GM23338 (cell line): ENCODE data around the gene ZNF22. TPM values are rescaled to one million over a fixed set of nuclear protein-coding genes. Genes with fewer than 3 reads are reported as not detected.

Experiments used
- ATAC-seq: fragments of 200-7000 bp; cut with Tn5 transposase; 3 replicates; pipeline ENCODE4 v1.9.1; 2020
- DNase-seq: peaks from one replicate; pipeline ENCODE4 v3.0.0-alpha.2; 2015; ENCODE audit warnings: low spot score
- H2AFZ ChIP-seq: fragments of 200-600 bp; sonication (generic); 2 replicates; pipeline ENCODE4 v1.8.0; 2016; ENCODE audit warnings: antibody characterized with exemption, mild to moderate bottlenecking, moderate library complexity
- H3F3A ChIP-seq: fragments of 200-600 bp; sonication (generic); replicated peaks from 2 replicates; pipeline ENCODE4 v1.8.0; 2017; ENCODE audit warnings: antibody characterized with exemption, mixed run types, low read depth
- H3K27ac ChIP-seq: fragments of 200-600 bp; sonication (generic); 2 replicates; pipeline ENCODE4 v1.6.1; 2016; ENCODE audit warnings: low read depth
- H3K27me3 ChIP-seq: fragments of 200-600 bp; sonication (generic); 2 replicates; pipeline ENCODE4 v1.8.0; 2016; ENCODE audit warnings: mild to moderate bottlenecking, mixed run types, moderate library complexity; ENCODE audit not compliant: insufficient read depth
- H3K36me3 ChIP-seq: fragments of 200-600 bp; sonication (generic); 2 replicates; pipeline ENCODE4 v1.8.0; 2016; ENCODE audit warnings: mild to moderate bottlenecking; ENCODE audit not compliant: insufficient read depth
- H3K4me1 ChIP-seq: fragments of 200-600 bp; sonication (generic); 2 replicates; pipeline ENCODE4 v1.8.0; 2016; ENCODE audit warnings: mild to moderate bottlenecking, moderate library complexity; ENCODE audit not compliant: insufficient read depth
- H3K4me2 ChIP-seq: fragments of 200-600 bp; sonication (generic); 2 replicates; pipeline ENCODE4 v1.7.1; 2017; ENCODE audit warnings: mixed run types
- H3K4me3 ChIP-seq: fragments of 200-600 bp; sonication (generic); 2 replicates; pipeline ENCODE4 v1.6.1; 2016; ENCODE audit warnings: mixed run types
- H3K79me2 ChIP-seq: fragments of 200-600 bp; sonication (generic); replicated peaks from 2 replicates; pipeline ENCODE4 v1.8.0; 2017; ENCODE audit warnings: mild to moderate bottlenecking; ENCODE audit not compliant: insufficient read depth
- H3K9me2 ChIP-seq: fragments of 200-600 bp; sonication (generic); 2 replicates; pipeline ENCODE4 v1.8.0; 2017; ENCODE audit not compliant: insufficient read depth
- H4K20me1 ChIP-seq: fragments of 200-600 bp; sonication (generic); replicated peaks from 2 replicates; pipeline ENCODE4 v1.8.0; 2017; ENCODE audit warnings: mild to moderate bottlenecking; ENCODE audit not compliant: insufficient read depth
- H3K27ac Mint-ChIP-seq: 2 replicates; pipeline ENCODE4 v1.8.0; 2020; ENCODE audit warnings: inconsistent platforms, mild to moderate bottlenecking, moderate library complexity, mixed read lengths
- H3K27me3 Mint-ChIP-seq: 3 replicates; pipeline ENCODE4 v1.8.0; 2022; ENCODE audit warnings: low read depth, mild to moderate bottlenecking, moderate library complexity, mixed read lengths, inconsistent platforms; ENCODE audit not compliant: insufficient read depth, poor library complexity
- H3K36me3 Mint-ChIP-seq: 3 replicates; pipeline ENCODE4 v1.8.0; 2021; ENCODE audit warnings: low read depth, mild to moderate bottlenecking, inconsistent platforms, moderate library complexity, mixed read lengths
- H3K4me1 Mint-ChIP-seq: 3 replicates; pipeline ENCODE4 v1.8.0; 2020; ENCODE audit warnings: mild to moderate bottlenecking, inconsistent platforms, mixed read lengths
- H3K4me3 Mint-ChIP-seq: 3 replicates; pipeline ENCODE4 v1.8.0; 2021; ENCODE audit warnings: moderate library complexity, mild to moderate bottlenecking, inconsistent platforms, mixed read lengths
- H3K9me3 Mint-ChIP-seq: 3 replicates; pipeline ENCODE4 v1.8.0; 2020; ENCODE audit warnings: moderate library complexity, mild to moderate bottlenecking, inconsistent platforms, mixed read lengths
- CREB1 ChIP-seq: fragments of 250-450 bp; sonication (Bioruptor Pico); IDR thresholded peaks from 2 replicates; pipeline ENCODE4 v1.5.0; 2020; ENCODE audit warnings: low read depth, mild to moderate bottlenecking, moderate library complexity
- EZH2 ChIP-seq: fragments of 200-600 bp; sonication (generic); IDR thresholded peaks from one replicate; pipeline ENCODE4 v1.8.0; 2017; ENCODE audit warnings: antibody characterized with exemption, mild to moderate bottlenecking, low read depth; ENCODE audit not compliant: unreplicated experiment
- EZH2phosphoT487 ChIP-seq: fragments of 200-600 bp; sonication (generic); IDR thresholded peaks from one replicate; pipeline ENCODE4 v1.8.1; 2018; ENCODE audit warnings: antibody characterized with exemption; ENCODE audit not compliant: unreplicated experiment
- JUNB ChIP-seq: IDR thresholded peaks from one replicate; pipeline ENCODE4 v1.6.1; 2016; ENCODE audit warnings: antibody characterized with exemption; ENCODE audit not compliant: unreplicated experiment
- NANOG ChIP-seq: IDR thresholded peaks from 2 replicates; pipeline ENCODE4 v1.6.1; 2016; ENCODE audit warnings: antibody characterized with exemption, borderline replicate concordance
- POLR2AphosphoS5 ChIP-seq: IDR thresholded peaks from 2 replicates; pipeline ENCODE4 v1.6.1; 2016; ENCODE audit warnings: antibody characterized with exemption, low read depth
- STAT1 ChIP-seq: IDR thresholded peaks from one replicate; pipeline ENCODE4 v1.6.1; 2016; ENCODE audit warnings: antibody characterized with exemption; ENCODE audit not compliant: unreplicated experiment
- ZNF114 ChIP-seq: fragments of 250-450 bp; sonication (Bioruptor Pico); IDR thresholded peaks from 2 replicates; pipeline ENCODE4 v1.5.0; 2020; ENCODE audit warnings: mild to moderate bottlenecking, moderate library complexity
- ZNF331 ChIP-seq: fragments of 250-450 bp; sonication (Bioruptor Pico); IDR thresholded peaks from 2 replicates; pipeline ENCODE4 v1.5.0; 2020; ENCODE audit warnings: low read depth, mild to moderate bottlenecking, moderate library complexity
- polyA plus RNA-seq: library from polyadenylated mRNA; unstranded; fragments of >200 nt; fragmentation: Nextera tagmentation; extraction: Ambion mirVana; gene quantifications from 2 replicates; pipeline ENCODE4 v1.2.1, GENCODE V29; 2016
- total RNA-seq: library from RNA; depleted of rRNA; stranded (reverse); fragments of >200 nt; shearing (Covaris generic); gene quantifications from 2 replicates; pipeline ENCODE4 v1.2.3, GENCODE V29; 2014
- TF ChIP-seq, protein P1 (sequence below), 2 experiments: fragments of 200-600 bp in 1 of 2; sonication (generic) in 1 of 2; conservative IDR thresholded peaks; 2 replicates each; pipeline versions ENCODE4 v1.5.1 to v1.6.1; 2016 to 2017; ENCODE audit warnings: antibody characterized with exemption in 2 of 2, low read depth in 2 of 2, mild to moderate bottlenecking in 2 of 2, moderate library complexity in 1 of 2
- TF ChIP-seq, protein P2 (sequence below): IDR thresholded peaks from one replicate; pipeline ENCODE4 v1.6.1; 2018; ENCODE audit warnings: antibody characterized with exemption; ENCODE audit not compliant: unreplicated experiment
- TF ChIP-seq, protein P3 (sequence below): fragments of 250-450 bp; sonication (Bioruptor Pico); IDR thresholded peaks from 2 replicates; pipeline ENCODE4 v1.5.0; 2020; ENCODE audit warnings: mild to moderate bottlenecking, moderate library complexity
- TF ChIP-seq, protein P4 (sequence below): IDR thresholded peaks from 2 replicates; pipeline ENCODE4 v1.6.1; 2016; ENCODE audit warnings: antibody characterized with exemption

The ZNF22 gene
- total and polyA plus RNA-seq, 2 experiments from 2014 or later, result 40.5 to 81.8 TPM

DNA sequence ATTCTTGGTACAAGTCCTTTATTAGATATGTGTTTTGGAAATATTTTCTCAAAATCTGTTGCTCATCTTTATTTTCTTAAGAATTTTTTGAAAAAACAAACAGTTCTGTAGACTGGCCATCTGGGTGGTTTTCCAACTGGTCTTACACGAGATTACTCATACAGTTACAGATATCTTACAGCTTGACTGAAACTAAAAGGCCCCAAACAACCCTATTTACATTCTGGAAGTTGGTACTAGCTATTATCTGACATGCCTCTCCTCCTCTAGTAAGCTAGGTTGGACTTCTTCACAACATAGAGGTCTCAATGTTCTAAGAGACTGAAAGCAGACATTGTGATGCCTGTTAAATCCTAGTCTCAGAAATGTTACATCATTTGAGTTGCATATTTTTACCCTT is 52.0 kb downstream of the ZNF22 start:
- no peak overlapping the region for H3K27ac ChIP-seq
- no peaks in the 10 kb centered on the region for H3K27me3 Mint-ChIP-seq
- no peaks in the 10 kb centered on the region for H4K20me1 ChIP-seq
- H3K4me3 ChIP-seq, result no peak overlapping the region
- no peaks in the 10 kb centered on the region for H3K4me1 ChIP-seq
- no peak overlapping the region for H3K4me2 ChIP-seq
- H3K79me2 ChIP-seq, result no peaks in the 10 kb centered on the region
- no peaks in the 10 kb centered on the region for H3K36me3 Mint-ChIP-seq
- H3K9me2 ChIP-seq, result 0 out of 2 replicates have a peak, but pooled peaks cover 2% of the 10 kb centered on the region
- peak overlapping the region; percentile 70; the same call in 1 of the 2 replicates for H2AFZ ChIP-seq
- no peaks in the 10 kb centered on the region for H3K9me3 Mint-ChIP-seq
- no peak overlapping the region for H3K27ac Mint-ChIP-seq
- no peaks in the 10 kb centered on the region for H3K4me1 Mint-ChIP-seq
- H3K4me3 Mint-ChIP-seq, result no peak overlapping the region
- DNase-seq (no peak), ATAC-seq (no peak)
- TF ChIP-seq CREB1 (CRISPR knock-in tag) (no peak), ZNF331 (no peak), POLR2AphosphoS5 (no peak), STAT1 (no peak), EZH2 (no peak), NANOG (no peak), ZNF114 (CRISPR knock-in tag) (no peak), EZH2phosphoT487 (no peak), JUNB (no peak)
- TF ChIP-seq, protein P1, sequence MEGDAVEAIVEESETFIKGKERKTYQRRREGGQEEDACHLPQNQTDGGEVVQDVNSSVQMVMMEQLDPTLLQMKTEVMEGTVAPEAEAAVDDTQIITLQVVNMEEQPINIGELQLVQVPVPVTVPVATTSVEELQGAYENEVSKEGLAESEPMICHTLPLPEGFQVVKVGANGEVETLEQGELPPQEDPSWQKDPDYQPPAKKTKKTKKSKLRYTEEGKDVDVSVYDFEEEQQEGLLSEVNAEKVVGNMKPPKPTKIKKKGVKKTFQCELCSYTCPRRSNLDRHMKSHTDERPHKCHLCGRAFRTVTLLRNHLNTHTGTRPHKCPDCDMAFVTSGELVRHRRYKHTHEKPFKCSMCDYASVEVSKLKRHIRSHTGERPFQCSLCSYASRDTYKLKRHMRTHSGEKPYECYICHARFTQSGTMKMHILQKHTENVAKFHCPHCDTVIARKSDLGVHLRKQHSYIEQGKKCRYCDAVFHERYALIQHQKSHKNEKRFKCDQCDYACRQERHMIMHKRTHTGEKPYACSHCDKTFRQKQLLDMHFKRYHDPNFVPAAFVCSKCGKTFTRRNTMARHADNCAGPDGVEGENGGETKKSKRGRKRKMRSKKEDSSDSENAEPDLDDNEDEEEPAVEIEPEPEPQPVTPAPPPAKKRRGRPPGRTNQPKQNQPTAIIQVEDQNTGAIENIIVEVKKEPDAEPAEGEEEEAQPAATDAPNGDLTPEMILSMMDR (conservative IDR thresholded peaks at IDR 0.05; ENCODE audit: low read depth in 2 of 2), result no peak
- TF ChIP-seq, protein P2, sequence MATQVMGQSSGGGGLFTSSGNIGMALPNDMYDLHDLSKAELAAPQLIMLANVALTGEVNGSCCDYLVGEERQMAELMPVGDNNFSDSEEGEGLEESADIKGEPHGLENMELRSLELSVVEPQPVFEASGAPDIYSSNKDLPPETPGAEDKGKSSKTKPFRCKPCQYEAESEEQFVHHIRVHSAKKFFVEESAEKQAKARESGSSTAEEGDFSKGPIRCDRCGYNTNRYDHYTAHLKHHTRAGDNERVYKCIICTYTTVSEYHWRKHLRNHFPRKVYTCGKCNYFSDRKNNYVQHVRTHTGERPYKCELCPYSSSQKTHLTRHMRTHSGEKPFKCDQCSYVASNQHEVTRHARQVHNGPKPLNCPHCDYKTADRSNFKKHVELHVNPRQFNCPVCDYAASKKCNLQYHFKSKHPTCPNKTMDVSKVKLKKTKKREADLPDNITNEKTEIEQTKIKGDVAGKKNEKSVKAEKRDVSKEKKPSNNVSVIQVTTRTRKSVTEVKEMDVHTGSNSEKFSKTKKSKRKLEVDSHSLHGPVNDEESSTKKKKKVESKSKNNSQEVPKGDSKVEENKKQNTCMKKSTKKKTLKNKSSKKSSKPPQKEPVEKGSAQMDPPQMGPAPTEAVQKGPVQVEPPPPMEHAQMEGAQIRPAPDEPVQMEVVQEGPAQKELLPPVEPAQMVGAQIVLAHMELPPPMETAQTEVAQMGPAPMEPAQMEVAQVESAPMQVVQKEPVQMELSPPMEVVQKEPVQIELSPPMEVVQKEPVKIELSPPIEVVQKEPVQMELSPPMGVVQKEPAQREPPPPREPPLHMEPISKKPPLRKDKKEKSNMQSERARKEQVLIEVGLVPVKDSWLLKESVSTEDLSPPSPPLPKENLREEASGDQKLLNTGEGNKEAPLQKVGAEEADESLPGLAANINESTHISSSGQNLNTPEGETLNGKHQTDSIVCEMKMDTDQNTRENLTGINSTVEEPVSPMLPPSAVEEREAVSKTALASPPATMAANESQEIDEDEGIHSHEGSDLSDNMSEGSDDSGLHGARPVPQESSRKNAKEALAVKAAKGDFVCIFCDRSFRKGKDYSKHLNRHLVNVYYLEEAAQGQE, result no peak
- TF ChIP-seq, protein P3, sequence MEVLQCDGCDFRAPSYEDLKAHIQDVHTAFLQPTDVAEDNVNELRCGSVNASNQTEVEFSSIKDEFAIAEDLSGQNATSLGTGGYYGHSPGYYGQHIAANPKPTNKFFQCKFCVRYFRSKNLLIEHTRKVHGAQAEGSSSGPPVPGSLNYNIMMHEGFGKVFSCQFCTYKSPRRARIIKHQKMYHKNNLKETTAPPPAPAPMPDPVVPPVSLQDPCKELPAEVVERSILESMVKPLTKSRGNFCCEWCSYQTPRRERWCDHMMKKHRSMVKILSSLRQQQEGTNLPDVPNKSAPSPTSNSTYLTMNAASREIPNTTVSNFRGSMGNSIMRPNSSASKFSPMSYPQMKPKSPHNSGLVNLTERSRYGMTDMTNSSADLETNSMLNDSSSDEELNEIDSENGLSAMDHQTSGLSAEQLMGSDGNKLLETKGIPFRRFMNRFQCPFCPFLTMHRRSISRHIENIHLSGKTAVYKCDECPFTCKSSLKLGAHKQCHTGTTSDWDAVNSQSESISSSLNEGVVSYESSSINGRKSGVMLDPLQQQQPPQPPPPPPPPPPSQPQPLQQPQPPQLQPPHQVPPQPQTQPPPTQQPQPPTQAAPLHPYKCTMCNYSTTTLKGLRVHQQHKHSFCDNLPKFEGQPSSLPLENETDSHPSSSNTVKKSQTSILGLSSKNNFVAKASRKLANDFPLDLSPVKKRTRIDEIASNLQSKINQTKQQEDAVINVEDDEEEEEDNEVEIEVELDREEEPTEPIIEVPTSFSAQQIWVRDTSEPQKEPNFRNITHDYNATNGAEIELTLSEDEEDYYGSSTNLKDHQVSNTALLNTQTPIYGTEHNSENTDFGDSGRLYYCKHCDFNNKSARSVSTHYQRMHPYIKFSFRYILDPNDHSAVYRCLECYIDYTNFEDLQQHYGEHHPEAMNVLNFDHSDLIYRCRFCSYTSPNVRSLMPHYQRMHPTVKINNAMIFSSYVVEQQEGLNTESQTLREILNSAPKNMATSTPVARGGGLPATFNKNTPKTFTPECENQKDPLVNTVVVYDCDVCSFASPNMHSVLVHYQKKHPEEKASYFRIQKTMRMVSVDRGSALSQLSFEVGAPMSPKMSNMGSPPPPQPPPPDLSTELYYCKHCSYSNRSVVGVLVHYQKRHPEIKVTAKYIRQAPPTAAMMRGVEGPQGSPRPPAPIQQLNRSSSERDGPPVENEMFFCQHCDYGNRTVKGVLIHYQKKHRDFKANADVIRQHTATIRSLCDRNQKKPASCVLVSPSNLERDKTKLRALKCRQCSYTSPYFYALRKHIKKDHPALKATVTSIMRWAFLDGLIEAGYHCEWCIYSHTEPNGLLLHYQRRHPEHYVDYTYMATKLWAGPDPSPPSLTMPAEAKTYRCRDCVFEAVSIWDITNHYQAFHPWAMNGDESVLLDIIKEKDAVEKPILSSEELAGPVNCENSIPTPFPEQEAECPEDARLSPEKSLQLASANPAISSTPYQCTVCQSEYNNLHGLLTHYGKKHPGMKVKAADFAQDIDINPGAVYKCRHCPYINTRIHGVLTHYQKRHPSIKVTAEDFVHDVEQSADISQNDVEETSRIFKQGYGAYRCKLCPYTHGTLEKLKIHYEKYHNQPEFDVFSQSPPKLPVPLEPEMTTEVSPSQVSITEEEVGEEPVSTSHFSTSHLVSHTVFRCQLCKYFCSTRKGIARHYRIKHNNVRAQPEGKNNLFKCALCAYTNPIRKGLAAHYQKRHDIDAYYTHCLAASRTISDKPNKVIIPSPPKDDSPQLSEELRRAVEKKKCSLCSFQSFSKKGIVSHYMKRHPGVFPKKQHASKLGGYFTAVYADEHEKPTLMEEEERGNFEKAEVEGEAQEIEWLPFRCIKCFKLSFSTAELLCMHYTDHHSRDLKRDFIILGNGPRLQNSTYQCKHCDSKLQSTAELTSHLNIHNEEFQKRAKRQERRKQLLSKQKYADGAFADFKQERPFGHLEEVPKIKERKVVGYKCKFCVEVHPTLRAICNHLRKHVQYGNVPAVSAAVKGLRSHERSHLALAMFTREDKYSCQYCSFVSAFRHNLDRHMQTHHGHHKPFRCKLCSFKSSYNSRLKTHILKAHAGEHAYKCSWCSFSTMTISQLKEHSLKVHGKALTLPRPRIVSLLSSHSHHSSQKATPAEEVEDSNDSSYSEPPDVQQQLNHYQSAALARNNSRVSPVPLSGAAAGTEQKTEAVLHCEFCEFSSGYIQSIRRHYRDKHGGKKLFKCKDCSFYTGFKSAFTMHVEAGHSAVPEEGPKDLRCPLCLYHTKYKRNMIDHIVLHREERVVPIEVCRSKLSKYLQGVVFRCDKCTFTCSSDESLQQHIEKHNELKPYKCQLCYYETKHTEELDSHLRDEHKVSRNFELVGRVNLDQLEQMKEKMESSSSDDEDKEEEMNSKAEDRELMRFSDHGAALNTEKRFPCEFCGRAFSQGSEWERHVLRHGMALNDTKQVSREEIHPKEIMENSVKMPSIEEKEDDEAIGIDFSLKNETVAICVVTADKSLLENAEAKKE, result no peak
- TF ChIP-seq, protein P4, sequence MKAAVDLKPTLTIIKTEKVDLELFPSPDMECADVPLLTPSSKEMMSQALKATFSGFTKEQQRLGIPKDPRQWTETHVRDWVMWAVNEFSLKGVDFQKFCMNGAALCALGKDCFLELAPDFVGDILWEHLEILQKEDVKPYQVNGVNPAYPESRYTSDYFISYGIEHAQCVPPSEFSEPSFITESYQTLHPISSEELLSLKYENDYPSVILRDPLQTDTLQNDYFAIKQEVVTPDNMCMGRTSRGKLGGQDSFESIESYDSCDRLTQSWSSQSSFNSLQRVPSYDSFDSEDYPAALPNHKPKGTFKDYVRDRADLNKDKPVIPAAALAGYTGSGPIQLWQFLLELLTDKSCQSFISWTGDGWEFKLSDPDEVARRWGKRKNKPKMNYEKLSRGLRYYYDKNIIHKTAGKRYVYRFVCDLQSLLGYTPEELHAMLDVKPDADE, result no peak
- H3K27me3 ChIP-seq, result no peaks in the 10 kb centered on the region
- no peaks in the 10 kb centered on the region for H3K36me3 ChIP-seq
- H3F3A ChIP-seq, result no peaks in the 10 kb centered on the region
